NCI-H2107 (cell line): ENCODE measurements around the gene IFT74.

Source experiments
- DNase-seq: peaks from one replicate; lab custom pipeline; 2025; lab: John Stamatoyannopoulos, UW

The IFT74 gene

GRCh38 chr9:26974927-26975326 lies 18.7 kb downstream of the IFT74 start:
- no peak for DNase-seq

- DNase-seq, result peak; percentile 4
These were observed 19.8 kb downstream of the IFT74 start for GRCh38 chr9:26975728-26976707.

GRCh38 chr9:26983340-26983739 lies 27.1 kb downstream of the IFT74 start:
- no peak for DNase-seq

GRCh38 chr9:26995810-26996209 lies 39.6 kb downstream of the IFT74 start:
- no peak for DNase-seq

GRCh38 chr9:27003426-27004077 lies 47.3 kb downstream of the IFT74 start:
- DNase-seq, result no peak

- no peak for DNase-seq
These were observed 49.3 kb downstream of the IFT74 start, which contains the start of gene LRRC19 for GRCh38 chr9:27005491-27005890. Gene LRRC19 (minus strand): TSS chr9:27005672. CDS start chr9:26999694, 5,978 bp downstream.

GRCh38 chr9:27019589-27019988 lies 63.4 kb downstream of the IFT74 start:
- no peak for DNase-seq

- DNase-seq, result no peak
These were observed 66.7 kb downstream of the IFT74 start for GRCh38 chr9:27022920-27023319.

GRCh38 chr9:27029186-27029585 lies 73.0 kb downstream of the IFT74 start:
- DNase-seq, result no peak

- DNase-seq, result no peak
These were observed 77.7 kb downstream of the IFT74 start for GRCh38 chr9:27033815-27034403.

GRCh38 chr9:27037499-27037898 lies 81.3 kb downstream of the IFT74 start:
- no peak for DNase-seq

- no peak for DNase-seq
These were observed 85.5 kb downstream of the IFT74 start for GRCh38 chr9:27041746-27042145.

GRCh38 chr9:27042476-27042875 lies 86.3 kb downstream of the IFT74 start:
- no peak for DNase-seq

GRCh38 chr9:27043176-27043575 lies 87.0 kb downstream of the IFT74 start:
- DNase-seq, result no peak

GRCh38 chr9:27047136-27047535 lies 90.9 kb downstream of the IFT74 start:
- DNase-seq, result no peak

GRCh38 chr9:27053369-27054022 lies 97.3 kb downstream of the IFT74 start:
- no peak for DNase-seq

GRCh38 chr9:27054125-27054524 lies 97.9 kb downstream of the IFT74 start:
- no peak for DNase-seq

- DNase-seq, result no peak
These were observed 98.6 kb downstream of the IFT74 start for GRCh38 chr9:27054841-27055240.

GRCh38 chr9:27059412-27059811 lies 103.2 kb downstream of the IFT74 start:
- DNase-seq, result no peak

- DNase-seq, result no peak
These were observed 103.7 kb downstream of the IFT74 start for GRCh38 chr9:27059907-27060306.

- no peak for DNase-seq
These were observed 109.1 kb downstream of the IFT74 start for GRCh38 chr9:27065288-27065687.
